Dermis blood vessel endothelial cell (primary cell): ENCODE data around the gene LRRFIP2. TPM values are rescaled to one million over a fixed set of nuclear protein-coding genes. Genes with fewer than 3 reads are reported as not detected.
"Not testable (repeated sequence)": the region's sequence is repeated elsewhere in the genome, so short reads cannot be mapped to it uniquely, and the experiment has no call there.

Experiments
- DNase-seq: peaks from one replicate; pipeline ENCODE4 v3.0.0; 2010
- total RNA-seq: library from RNA; depleted of rRNA; stranded (reverse); fragments of >200 nt; gene quantifications from 2 replicates; pipeline ENCODE4 v1.2.3, GENCODE V29; 2014

LRRFIP2 gene
- total RNA-seq, 1 donor from 2014 or later: 40.2 TPM

- DNase-seq: no peak
Measured at GRCh38 chr3:37140899-37141541, 33.4 kb downstream of the LRRFIP2 start.

- DNase-seq: no peak
Measured at GRCh38 chr3:37139567-37140052, 34.8 kb downstream of the LRRFIP2 start.

GRCh38 chr3:37138816-37139215 lies 35.6 kb downstream of the LRRFIP2 start:
- no peak for DNase-seq

GRCh38 chr3:37137516-37137915 lies 36.9 kb downstream of the LRRFIP2 start:
- DNase-seq: no peak

GRCh38 chr3:37136067-37136466 lies 38.3 kb downstream of the LRRFIP2 start:
- no peak for DNase-seq

- DNase-seq: no peak
Measured at GRCh38 chr3:37135561-37135960, 38.8 kb downstream of the LRRFIP2 start.

- peak; percentile 25 for DNase-seq
Measured at GRCh38 chr3:37132334-37132733, 42.0 kb downstream of the LRRFIP2 start.

GRCh38 chr3:37131860-37132144 lies 42.6 kb downstream of the LRRFIP2 start:
- no peak for DNase-seq

- peak; percentile 75 for DNase-seq
Measured at GRCh38 chr3:37130984-37131859, 43.2 kb downstream of the LRRFIP2 start.

- no peak for DNase-seq
Measured at GRCh38 chr3:37130448-37130847, 43.9 kb downstream of the LRRFIP2 start.

GRCh38 chr3:37129871-37130270 lies 44.5 kb downstream of the LRRFIP2 start:
- peak; percentile 11 for DNase-seq

- DNase-seq: no peak
Measured at GRCh38 chr3:37127340-37127739, 47.0 kb downstream of the LRRFIP2 start.

GRCh38 chr3:37126856-37127255 lies 47.5 kb downstream of the LRRFIP2 start:
- DNase-seq: no peak

- DNase-seq: peak; percentile 25
Measured at GRCh38 chr3:37125195-37126073, 48.9 kb downstream of the LRRFIP2 start.

GRCh38 chr3:37124435-37124834 lies 49.9 kb downstream of the LRRFIP2 start:
- no peak for DNase-seq

GRCh38 chr3:37123292-37123691 lies 51.1 kb downstream of the LRRFIP2 start:
- no peak for DNase-seq

- DNase-seq: not testable (repeated sequence)
Measured at GRCh38 chr3:37122069-37122468, 52.3 kb downstream of the LRRFIP2 start.

- DNase-seq: no peak
Measured at GRCh38 chr3:37118163-37118562, 56.2 kb downstream of the LRRFIP2 start.

- no peak for DNase-seq
Measured at GRCh38 chr3:37117548-37117947, 56.8 kb downstream of the LRRFIP2 start.

- DNase-seq: no peak
Measured at GRCh38 chr3:37116998-37117397, 57.4 kb downstream of the LRRFIP2 start.

GRCh38 chr3:37115446-37115845 lies 58.9 kb downstream of the LRRFIP2 start:
- DNase-seq: peak; percentile 71

GRCh38 chr3:37114251-37115145 lies 59.9 kb downstream of the LRRFIP2 start:
- peak; percentile 76 for DNase-seq
